Measurements from ENCODE around the gene ZDHHC3.

Gene ZDHHC3

DNA sequence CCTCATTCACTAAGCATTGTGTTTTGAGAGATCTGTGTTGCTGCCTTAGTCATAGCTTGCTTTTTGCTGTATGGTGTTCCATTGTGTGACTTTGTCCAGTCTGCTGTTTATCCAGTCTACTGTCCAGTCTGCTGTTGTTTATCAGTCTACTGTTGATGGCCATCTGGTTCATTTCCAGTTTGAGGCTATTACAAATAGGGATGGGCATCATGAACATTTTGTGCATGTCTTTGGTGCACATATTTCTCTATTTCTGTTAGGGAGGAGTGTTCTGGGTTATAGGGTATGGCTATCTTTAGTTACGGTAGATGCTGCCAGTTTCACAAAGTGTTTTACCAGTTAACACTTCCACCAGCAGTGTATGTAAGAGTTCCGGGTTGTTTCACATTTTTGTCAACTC lies 27.9 kb upstream of the ZDHHC3 start:
- no peak overlapping the region for H3K4me3 ChIP-seq (ENCODE audit: low read depth, low read length)
- TF ChIP-seq, protein P1, sequence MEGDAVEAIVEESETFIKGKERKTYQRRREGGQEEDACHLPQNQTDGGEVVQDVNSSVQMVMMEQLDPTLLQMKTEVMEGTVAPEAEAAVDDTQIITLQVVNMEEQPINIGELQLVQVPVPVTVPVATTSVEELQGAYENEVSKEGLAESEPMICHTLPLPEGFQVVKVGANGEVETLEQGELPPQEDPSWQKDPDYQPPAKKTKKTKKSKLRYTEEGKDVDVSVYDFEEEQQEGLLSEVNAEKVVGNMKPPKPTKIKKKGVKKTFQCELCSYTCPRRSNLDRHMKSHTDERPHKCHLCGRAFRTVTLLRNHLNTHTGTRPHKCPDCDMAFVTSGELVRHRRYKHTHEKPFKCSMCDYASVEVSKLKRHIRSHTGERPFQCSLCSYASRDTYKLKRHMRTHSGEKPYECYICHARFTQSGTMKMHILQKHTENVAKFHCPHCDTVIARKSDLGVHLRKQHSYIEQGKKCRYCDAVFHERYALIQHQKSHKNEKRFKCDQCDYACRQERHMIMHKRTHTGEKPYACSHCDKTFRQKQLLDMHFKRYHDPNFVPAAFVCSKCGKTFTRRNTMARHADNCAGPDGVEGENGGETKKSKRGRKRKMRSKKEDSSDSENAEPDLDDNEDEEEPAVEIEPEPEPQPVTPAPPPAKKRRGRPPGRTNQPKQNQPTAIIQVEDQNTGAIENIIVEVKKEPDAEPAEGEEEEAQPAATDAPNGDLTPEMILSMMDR (conservative IDR thresholded peaks at IDR 0.05; ENCODE audit: low read depth, low read length): no peak
- no peak for DNase-seq (ENCODE audit: low read depth)

DNA sequence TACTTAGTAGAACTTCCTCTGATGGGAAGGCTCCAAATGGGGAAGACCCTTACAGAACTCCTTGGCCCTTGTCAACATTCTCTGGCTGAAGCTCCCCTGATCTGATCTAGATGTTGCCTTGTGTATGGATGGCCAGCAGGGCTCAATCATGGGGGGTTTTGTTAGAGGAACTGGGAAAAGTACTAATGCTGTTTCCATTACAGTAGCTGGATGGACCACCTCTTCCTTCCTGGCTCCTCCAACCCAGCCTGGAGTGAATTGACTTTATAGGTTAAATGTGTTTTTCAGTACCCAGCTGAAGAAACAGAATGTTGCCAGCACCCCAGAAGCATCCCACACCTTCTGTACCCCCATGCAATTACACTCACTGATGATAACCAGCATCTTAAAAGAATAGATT lies 27.4 kb upstream of the ZDHHC3 start:
- no peak overlapping the region for H3K4me3 ChIP-seq (ENCODE audit: low read depth, low read length)
- DNase-seq (ENCODE audit: low read depth): no peak
- TF ChIP-seq, protein P1 (conservative IDR thresholded peaks at IDR 0.05; ENCODE audit: low read depth, low read length): no peak

DNA sequence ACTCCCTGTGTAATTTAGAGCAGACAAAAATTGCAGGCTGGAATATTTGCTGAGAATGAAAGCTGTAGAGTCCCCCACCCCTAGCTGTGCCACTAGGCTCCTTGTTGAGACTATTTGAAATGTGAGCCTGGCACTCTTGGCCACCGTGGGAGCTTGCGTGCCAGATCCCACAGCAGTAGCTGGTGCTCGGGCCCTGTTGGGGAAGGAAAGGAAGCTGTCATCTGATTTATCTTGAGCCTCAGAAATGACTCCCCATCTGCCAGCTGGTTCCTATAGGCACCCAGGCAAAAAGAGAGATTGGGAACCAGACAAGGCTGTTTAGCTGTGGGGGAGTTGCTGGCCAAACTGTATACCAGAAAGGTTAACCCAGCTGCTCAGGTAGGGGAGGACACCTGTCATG lies 26.7 kb upstream of the ZDHHC3 start:
- TF ChIP-seq, protein P1 (conservative IDR thresholded peaks at IDR 0.05; ENCODE audit: low read depth, low read length): no peak
- no peak for DNase-seq (ENCODE audit: low read depth)
- H3K4me3 ChIP-seq (ENCODE audit: low read depth, low read length): no peak overlapping the region

DNA sequence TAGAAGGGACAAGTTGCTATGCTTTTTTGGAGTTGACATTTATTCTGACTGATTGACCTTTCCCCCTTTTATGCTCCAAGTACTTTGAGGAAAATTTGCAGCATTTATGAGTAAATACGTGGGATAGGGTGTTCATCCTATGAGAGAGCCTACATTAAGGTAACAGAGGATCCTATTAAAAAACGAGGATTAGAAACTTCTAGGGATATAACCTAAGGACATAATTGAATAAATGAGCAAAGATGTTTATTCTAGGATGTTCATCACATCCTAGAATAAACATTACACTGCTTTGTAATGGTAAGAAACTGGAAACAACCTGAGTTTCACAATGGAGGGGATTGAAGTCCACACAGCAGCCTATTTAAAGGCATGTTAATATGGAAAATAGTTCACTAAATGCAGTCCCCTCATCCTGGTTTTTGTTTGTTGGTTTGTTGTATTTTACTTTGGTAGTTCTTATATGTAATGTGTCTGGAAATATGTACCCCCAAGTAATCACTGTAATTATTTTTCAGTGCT lies 26.2 kb upstream of the ZDHHC3 start:
- no peak overlapping the region for H3K4me3 ChIP-seq (ENCODE audit: low read depth, low read length)
- DNase-seq (ENCODE audit: low read depth): no peak
- TF ChIP-seq, protein P1 (conservative IDR thresholded peaks at IDR 0.05; ENCODE audit: low read depth, low read length): no peak

DNA sequence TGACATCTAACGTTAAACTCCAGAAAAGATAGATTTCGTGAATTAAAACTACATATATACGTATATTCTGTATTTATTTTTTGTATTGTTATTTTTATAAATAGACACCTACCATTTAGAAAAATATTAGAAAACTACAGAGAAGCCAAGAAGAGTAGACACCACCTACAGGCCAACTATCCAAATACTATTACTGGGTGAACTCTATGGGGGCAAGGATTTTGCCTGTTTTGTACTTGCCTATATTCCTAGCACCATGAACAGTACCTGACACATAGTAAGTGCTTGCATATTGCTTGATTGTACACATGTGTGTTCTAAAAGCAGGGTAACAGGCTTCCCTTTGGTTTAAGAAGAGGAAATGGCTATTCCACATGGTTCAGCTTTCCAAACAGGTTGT lies 25.8 kb upstream of the ZDHHC3 start:
- DNase-seq (ENCODE audit: low read depth): no peak
- TF ChIP-seq, protein P1 (conservative IDR thresholded peaks at IDR 0.05; ENCODE audit: low read depth, low read length): peak; percentile 29
- no peak overlapping the region for H3K4me3 ChIP-seq (ENCODE audit: low read depth, low read length)

DNA sequence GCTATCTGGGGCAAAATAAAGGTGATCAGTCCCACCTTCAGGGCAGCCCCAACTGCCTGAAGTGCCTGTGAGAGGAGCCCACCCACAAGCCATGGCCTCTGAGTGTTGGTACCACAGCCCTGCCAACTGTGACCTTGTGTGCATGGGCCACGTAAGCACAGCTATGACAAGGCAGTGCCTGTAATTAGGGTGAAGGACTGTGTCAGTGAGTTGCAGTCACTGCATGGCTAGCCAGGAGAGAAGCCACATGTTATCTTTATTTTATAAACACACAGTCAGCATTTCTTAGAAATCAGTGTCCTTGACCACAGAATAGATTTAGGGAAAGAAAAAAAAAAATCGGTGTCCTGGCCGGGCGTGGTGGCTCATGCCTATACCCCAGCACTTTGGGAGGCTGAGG lies 24.8 kb upstream of the ZDHHC3 start:
- TF ChIP-seq, protein P1 (conservative IDR thresholded peaks at IDR 0.05; ENCODE audit: low read depth, low read length): no peak
- DNase-seq (ENCODE audit: low read depth): no peak
- no peak overlapping the region for H3K4me3 ChIP-seq (ENCODE audit: low read depth, low read length)

DNA sequence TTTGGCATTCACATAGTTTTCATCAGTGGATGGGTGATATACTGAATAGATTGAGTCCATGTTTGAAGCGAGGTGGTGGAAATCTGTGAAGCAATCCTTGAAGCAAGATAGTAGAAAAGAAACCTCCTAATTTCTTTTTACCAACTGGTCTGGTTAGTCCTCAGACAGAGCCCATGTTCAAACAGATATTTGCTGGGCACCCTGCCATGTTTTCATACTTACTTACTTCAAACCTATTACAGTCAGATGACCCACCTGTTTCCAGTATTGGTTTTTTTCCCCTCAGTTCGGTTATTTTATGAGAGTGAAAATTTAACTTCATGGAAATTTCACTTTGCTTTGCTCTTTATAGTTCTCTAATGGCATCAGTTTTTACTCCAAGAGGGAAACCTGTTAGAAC lies 23.8 kb upstream of the ZDHHC3 start:
- no peak overlapping the region for H3K4me3 ChIP-seq (ENCODE audit: low read depth, low read length)
- DNase-seq (ENCODE audit: low read depth): no peak
- TF ChIP-seq, protein P1 (conservative IDR thresholded peaks at IDR 0.05; ENCODE audit: low read depth, low read length): no peak
